Keratinocyte (primary cell): Measurements from ENCODE around the gene VPS18. TPM values are rescaled to one million over a fixed set of nuclear protein-coding genes. Genes with fewer than 3 reads are reported as not detected.

ENCODE experiments used
- DNase-seq: peaks from one replicate; pipeline ENCODE4 v3.0.0-alpha.2; 2011; ENCODE audit warnings: low read depth, missing footprints, low spot score
- FAIRE-seq: peaks from 2 replicates; lab custom pipeline; 2011; peaks lifted over from hg19 to GRCh38; lab: Jason Lieb, UNC
- H2AFZ ChIP-seq: 2 replicates; pipeline ENCODE4 v1.6.0; 2012; ENCODE audit warnings: low read length, control low read depth, inconsistent platforms; ENCODE audit not compliant: control insufficient read depth
- H3K27ac ChIP-seq: 2 replicates; pipeline ENCODE4 v1.5.1; 2011; ENCODE audit warnings: low read length; ENCODE audit not compliant: control insufficient read depth, insufficient read depth
- H3K27me3 ChIP-seq: 3 replicates; pipeline ENCODE4 v1.6.0; 2011; ENCODE audit warnings: low read length; ENCODE audit not compliant: control insufficient read depth, insufficient read depth; ENCODE audit errors: extremely low read depth
- H3K36me3 ChIP-seq, 2 experiments: 2 replicates in 1 of 2; 3 replicates in 1 of 2; pipeline ENCODE4 v1.5.1; 2011; ENCODE audit warnings: low read length in 2 of 2, mild to moderate bottlenecking in 1 of 2; ENCODE audit not compliant: control insufficient read depth in 2 of 2, insufficient read depth in 2 of 2; ENCODE audit errors: extremely low read depth in 1 of 2
- H3K4me1 ChIP-seq: 3 replicates; pipeline ENCODE4 v1.5.1; 2011; ENCODE audit warnings: low read length; ENCODE audit not compliant: control insufficient read depth, insufficient read depth; ENCODE audit errors: extremely low read depth
- H3K4me2 ChIP-seq: 3 replicates; pipeline ENCODE4 v1.6.0; 2011; ENCODE audit warnings: low read depth, low read length; ENCODE audit not compliant: control insufficient read depth, insufficient read depth; ENCODE audit errors: extremely low read depth
- H3K4me3 ChIP-seq, 3 experiments: fragments of 200-600 bp in 1 of 3; sonication (generic) in 1 of 3; 2 replicates in 2 of 3; 3 replicates in 1 of 3; pipeline ENCODE4 v1.5.1; 2011 to 2016; ENCODE audit warnings: low read length in 3 of 3, mild to moderate bottlenecking in 3 of 3, control low read depth in 2 of 3, inconsistent platforms in 1 of 3, low read depth in 1 of 3, mixed read lengths in 1 of 3, mixed run types in 1 of 3, moderate library complexity in 1 of 3; ENCODE audit not compliant: control insufficient read depth in 2 of 3, insufficient read depth in 2 of 3; ENCODE audit errors: extremely low read depth in 1 of 3
- H3K79me2 ChIP-seq: 2 replicates; pipeline ENCODE4 v1.6.0; 2012; ENCODE audit warnings: low read length; ENCODE audit not compliant: control insufficient read depth, insufficient read depth
- H3K9ac ChIP-seq: 3 replicates; pipeline ENCODE4 v1.6.0; 2011; ENCODE audit warnings: low read length; ENCODE audit not compliant: control insufficient read depth, insufficient read depth; ENCODE audit errors: extremely low read depth
- H3K9me1 ChIP-seq: 3 replicates; pipeline ENCODE4 v1.6.0; 2011; ENCODE audit warnings: low read length; ENCODE audit not compliant: control insufficient read depth, insufficient read depth; ENCODE audit errors: extremely low read depth
- H3K9me3 ChIP-seq: 2 replicates; pipeline ENCODE4 v1.5.1; 2012; ENCODE audit warnings: low read depth, low read length; ENCODE audit not compliant: control insufficient read depth
- H4K20me1 ChIP-seq: 3 replicates; pipeline ENCODE4 v1.6.0; 2011; ENCODE audit warnings: low read length; ENCODE audit not compliant: control insufficient read depth, insufficient read depth; ENCODE audit errors: extremely low read depth
- EZH2 ChIP-seq: IDR thresholded peaks from one replicate; pipeline ENCODE4 v1.6.1; 2012; ENCODE audit warnings: inconsistent platforms, mild to moderate bottlenecking, low read length, moderate library complexity
- dilution Hi-C: fragments of 300-500 bp; cut with MboI; formaldehyde crosslinking; loops from one replicate; pipeline ENCODE4 v1.7.0; 2020; ENCODE audit warnings: low sequenced_read_pairs; ENCODE audit not compliant: extremely low pct_ligation_motif_present
- polyA plus RNA-seq, 5 experiments: library from polyadenylated mRNA; depleted of rRNA in 3 of 5; stranded (reverse) in 3 of 5; stranded (forward) in 1 of 5; unstranded in 1 of 5; fragments of >200 nt; gene quantifications; 1 replicate in 1 of 5; 2 replicates in 3 of 5; 3 replicates in 1 of 5; pipeline versions ENCODE4 v1.2.1 to v1.2.3, GENCODE V29; 2011 to 2012; ENCODE audit warnings: missing spikeins in 2 of 5, low read depth in 1 of 5, low replicate concordance in 1 of 5
- TF ChIP-seq, protein P1 (sequence below), 3 experiments: IDR thresholded peaks in 1 of 3; conservative IDR thresholded peaks in 1 of 3; optimal IDR thresholded peaks in 1 of 3; 2 replicates in 2 of 3; 3 replicates in 1 of 3; pipeline versions ENCODE3 to v1.5.1; 2011; ENCODE audit warnings: low read length in 3 of 3, mild to moderate bottlenecking in 3 of 3, moderate library complexity in 2 of 3, control low read depth in 1 of 3, inconsistent platforms in 1 of 3; ENCODE audit not compliant: insufficient read depth in 2 of 3; ENCODE audit errors: extremely low read depth in 1 of 3

Gene VPS18
- polyA plus RNA-seq, 1 donor (not counting 4 experiments of a cell fraction or from before 2014, with no cell fraction given): 11.6 TPM

DNA sequence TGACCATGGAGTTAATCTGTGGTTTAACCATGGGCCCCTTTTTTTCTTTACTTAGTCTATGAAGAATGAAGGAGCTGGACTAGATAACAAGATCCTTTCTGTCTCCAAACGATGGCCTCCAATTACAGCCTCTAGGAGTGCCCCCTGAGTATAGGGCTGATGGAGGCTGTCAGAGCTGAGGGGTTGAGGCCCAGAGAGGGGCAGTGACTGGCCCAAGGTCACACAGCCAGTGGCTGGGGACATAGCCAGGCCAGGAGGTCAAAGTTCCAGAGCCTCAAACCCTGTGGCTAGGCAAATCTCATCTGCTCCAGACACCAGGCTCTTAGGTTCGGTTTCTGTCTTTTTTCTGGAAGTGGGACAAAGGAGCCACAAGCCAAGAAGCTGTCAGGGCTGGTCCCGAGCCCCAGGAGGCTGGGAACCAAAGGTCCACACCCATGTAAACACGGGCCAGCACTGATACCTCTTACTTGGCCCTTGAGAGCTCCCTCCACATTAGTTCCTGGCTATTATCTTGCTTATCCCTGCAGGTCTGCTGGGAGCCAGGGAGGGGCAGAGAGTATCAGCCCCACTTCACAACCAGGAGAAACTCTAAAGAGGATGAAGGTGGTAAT is 30.5 kb upstream of the VPS18 start:
- dilution Hi-C loops: no loop called here
- FAIRE-seq (no peak), DNase-seq (no peak)
- H3K9me1 ChIP-seq: no peaks in the 10 kb centered on the region
- H3K27ac ChIP-seq: no peak overlapping the region
- H3K9me3 ChIP-seq: no peaks in the 10 kb centered on the region
- H3K36me3 ChIP-seq: peaks cover under 1% of the 10 kb centered on the region in 2 experiments
- H3K27me3 ChIP-seq: no peaks in the 10 kb centered on the region
- no peak overlapping the region for H2AFZ ChIP-seq
- no peaks in the 10 kb centered on the region for H3K79me2 ChIP-seq
- no peak overlapping the region for H3K9ac ChIP-seq
- no peak overlapping the region for H3K4me2 ChIP-seq
- no peak for TF ChIP-seq EZH2
- TF ChIP-seq, protein P1, sequence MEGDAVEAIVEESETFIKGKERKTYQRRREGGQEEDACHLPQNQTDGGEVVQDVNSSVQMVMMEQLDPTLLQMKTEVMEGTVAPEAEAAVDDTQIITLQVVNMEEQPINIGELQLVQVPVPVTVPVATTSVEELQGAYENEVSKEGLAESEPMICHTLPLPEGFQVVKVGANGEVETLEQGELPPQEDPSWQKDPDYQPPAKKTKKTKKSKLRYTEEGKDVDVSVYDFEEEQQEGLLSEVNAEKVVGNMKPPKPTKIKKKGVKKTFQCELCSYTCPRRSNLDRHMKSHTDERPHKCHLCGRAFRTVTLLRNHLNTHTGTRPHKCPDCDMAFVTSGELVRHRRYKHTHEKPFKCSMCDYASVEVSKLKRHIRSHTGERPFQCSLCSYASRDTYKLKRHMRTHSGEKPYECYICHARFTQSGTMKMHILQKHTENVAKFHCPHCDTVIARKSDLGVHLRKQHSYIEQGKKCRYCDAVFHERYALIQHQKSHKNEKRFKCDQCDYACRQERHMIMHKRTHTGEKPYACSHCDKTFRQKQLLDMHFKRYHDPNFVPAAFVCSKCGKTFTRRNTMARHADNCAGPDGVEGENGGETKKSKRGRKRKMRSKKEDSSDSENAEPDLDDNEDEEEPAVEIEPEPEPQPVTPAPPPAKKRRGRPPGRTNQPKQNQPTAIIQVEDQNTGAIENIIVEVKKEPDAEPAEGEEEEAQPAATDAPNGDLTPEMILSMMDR (optimal IDR thresholded peaks at IDR 0.05 in 1 of 3, IDR thresholded peaks at IDR 0.05 in 1 of 3, conservative IDR thresholded peaks at IDR 0.05 in 1 of 3; ENCODE audit: extremely low read depth in 1 of 3, insufficient read depth in 2 of 3, low read length in 3 of 3): no peak
- H4K20me1 ChIP-seq: no peaks in the 10 kb centered on the region
- peaks cover 16% of the 10 kb centered on the region for H3K4me1 ChIP-seq
- H3K4me3 ChIP-seq: no peak overlapping the region

DNA sequence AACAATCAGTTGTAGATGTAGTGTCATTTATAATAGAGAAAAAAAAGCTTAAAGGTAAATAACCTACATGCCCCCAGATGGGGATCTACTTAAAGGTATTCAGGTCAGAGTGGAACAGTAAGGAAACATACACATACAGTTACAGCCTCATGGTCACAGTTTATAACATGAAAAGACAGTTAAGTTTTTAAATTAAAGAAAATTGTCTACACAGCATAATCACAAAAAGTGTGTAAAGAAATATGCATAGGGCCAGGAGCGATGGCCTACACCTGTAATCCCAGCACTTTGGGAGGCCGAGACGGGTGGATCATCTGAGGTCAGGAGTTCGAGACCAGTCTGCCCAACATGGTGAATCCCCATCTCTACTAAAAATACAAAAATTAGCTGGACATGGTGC is 27.1 kb upstream of the VPS18 start:
- Histone ChIP-seq H3K4me3 (no peak overlapping the region), H3K9ac (no peak overlapping the region), H3K36me3 (no peaks in the 10 kb centered on the region), H3K9me1 (no peaks in the 10 kb centered on the region), H3K4me2 (no peak overlapping the region), H3K4me1 (peaks cover 21% of the 10 kb centered on the region), H2AFZ (no peak overlapping the region), H3K27ac (no peak overlapping the region), H3K27me3 (no peaks in the 10 kb centered on the region), H4K20me1 (no peaks in the 10 kb centered on the region), H3K79me2 (no peaks in the 10 kb centered on the region), H3K9me3 (no peaks in the 10 kb centered on the region)
- dilution Hi-C loops: no loop called here
- no peak for DNase-seq
- no peak for FAIRE-seq
- TF ChIP-seq, protein P1 (optimal IDR thresholded peaks at IDR 0.05 in 1 of 3, IDR thresholded peaks at IDR 0.05 in 1 of 3, conservative IDR thresholded peaks at IDR 0.05 in 1 of 3; ENCODE audit: extremely low read depth in 1 of 3, insufficient read depth in 2 of 3, low read length in 3 of 3): no peak
- no peak for TF ChIP-seq EZH2
